ENCODE measurements around the gene SLC6A7.

The SLC6A7 gene

DNA sequence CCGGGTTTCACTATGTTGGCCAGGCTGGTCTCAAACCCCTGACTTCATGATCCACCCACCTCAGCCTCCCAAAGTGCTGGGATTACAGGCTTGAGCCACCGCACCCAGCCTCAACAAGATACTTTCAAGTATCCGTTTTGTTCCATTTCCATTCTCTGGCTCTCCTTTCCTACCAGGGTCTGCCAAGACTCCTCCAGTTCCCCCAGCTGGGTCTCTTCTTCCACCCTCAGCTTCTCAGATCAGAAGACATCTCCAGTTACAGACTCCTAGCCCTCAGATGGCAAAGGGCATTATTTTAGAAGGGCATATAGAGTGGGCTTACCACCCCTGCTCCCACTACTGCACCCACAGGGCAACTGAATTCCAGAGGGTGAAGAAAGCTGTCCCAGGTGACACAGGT, 32.7 kb upstream of the SLC6A7 start:
- POLR2A ChIA-PET: no interaction called here
- no peak for TF ChIP-seq CTCF (IDR thresholded peaks at IDR 0.05; ENCODE audit: insufficient read depth, low read length, missing control alignments)
- no peak for DNase-seq (ENCODE audit: low read depth, low spot score)
- CTCF ChIA-PET: interaction anchor here (0.9 to 9.1 kb wide), 4 partner anchors 17 to 76 kb away, joined by 3 to 176 read pairs (median 52); no protein-coding TSS in a partner anchor
- H3K4me3 ChIP-seq (ENCODE audit: low read depth, low read length): no peak overlapping the region

GRCh38 chr5:150158170-150158949, 31.5 kb upstream of the SLC6A7 start:
- DNase-seq (ENCODE audit: low read depth, low spot score): no peak
- no peak for TF ChIP-seq CTCF (IDR thresholded peaks at IDR 0.05; ENCODE audit: insufficient read depth, low read length, missing control alignments)
- CTCF ChIA-PET: interaction anchor here (0.9 to 9.1 kb wide), 8 partner anchors 12 to 324 kb away, joined by 3 to 176 read pairs (median 4); no protein-coding TSS in a partner anchor
- H3K4me3 ChIP-seq (ENCODE audit: low read depth, low read length): no peak overlapping the region
- POLR2A ChIA-PET: interaction anchor here (0.5 to 1.3 kb wide), 7 partner anchors 8 to 620 kb away, joined by 3 to 4 read pairs (median 3); partner anchors contain the start of gene SMIM3

GRCh38 chr5:150159031-150159430, 30.8 kb upstream of the SLC6A7 start:
- ChIA-PET POLR2A (interaction anchor here (0.8 to 1.3 kb wide), 4 partner anchors 9 to 220 kb away, joined by 3 read pairs; no protein-coding TSS in a partner anchor), CTCF (interaction anchor here (0.7 to 9.1 kb wide), 10 partner anchors 13 to 325 kb away, joined by 3 to 176 read pairs (median 4); no protein-coding TSS in a partner anchor)
- DNase-seq (ENCODE audit: low read depth, low spot score): no peak
- no peak for TF ChIP-seq CTCF (IDR thresholded peaks at IDR 0.05; ENCODE audit: insufficient read depth, low read length, missing control alignments)
- H3K4me3 ChIP-seq (ENCODE audit: low read depth, low read length): no peak overlapping the region

DNA sequence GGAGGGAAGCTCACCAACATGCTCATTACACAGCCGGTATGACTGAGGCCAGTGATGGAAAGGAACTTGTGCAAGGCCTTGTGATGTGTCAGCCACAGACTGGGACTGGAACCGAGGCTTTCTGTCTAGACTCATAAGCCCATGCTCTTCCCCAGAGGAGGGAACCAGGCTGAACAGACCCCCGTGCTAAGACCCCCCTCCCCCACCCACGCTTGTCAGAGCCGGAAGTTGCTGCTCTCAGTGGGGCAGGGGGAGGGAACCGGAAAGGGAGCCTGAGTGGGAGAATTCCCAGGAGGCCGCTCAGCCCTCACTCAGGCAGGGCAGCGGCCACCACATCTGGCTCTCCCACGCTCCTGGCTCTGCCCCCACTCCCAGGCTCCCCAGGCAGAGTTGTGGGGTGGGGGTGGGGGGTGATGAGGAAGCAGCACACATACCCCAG, 30.1 kb upstream of the SLC6A7 start:
- CTCF ChIA-PET: interaction anchor here (0.7 to 9.1 kb wide), 10 partner anchors 10 to 191 kb away, joined by 3 to 176 read pairs (median 4); no protein-coding TSS in a partner anchor
- DNase-seq (ENCODE audit: low read depth, low spot score): no peak
- POLR2A ChIA-PET: interaction anchor here (0.9 kb wide), 1 partner anchor 21 kb away, joined by 3 read pairs; no protein-coding TSS in a partner anchor

DNA sequence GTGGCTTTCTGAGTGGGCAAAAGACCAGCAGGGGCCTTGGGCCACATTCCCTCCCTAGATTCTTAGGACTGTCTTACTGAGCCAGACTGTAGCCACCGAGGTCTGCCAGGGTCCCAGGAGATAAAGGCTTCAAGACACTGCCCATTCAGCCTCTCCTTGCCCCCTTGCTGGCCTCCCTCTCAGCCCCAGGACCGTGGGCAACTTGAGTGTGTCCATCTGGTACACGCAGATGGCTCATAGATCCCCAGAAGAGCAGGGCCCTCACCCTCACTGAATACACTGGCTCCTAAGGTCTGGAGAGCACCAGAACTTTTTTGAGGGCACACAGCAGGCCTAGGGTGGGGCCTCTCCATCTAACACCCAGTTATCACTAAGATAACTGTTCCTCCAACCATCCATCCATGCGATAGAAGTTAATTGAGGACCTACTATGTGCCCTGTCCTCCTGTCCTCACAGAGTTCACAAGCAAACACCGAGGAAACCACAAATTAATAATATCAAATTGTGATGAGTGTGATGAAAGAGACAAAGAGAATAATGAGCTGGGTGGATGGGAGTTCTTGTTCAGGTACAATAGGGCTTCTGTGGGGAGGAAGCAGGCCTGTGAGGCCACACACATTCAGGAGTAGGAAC, 29.3 kb upstream of the SLC6A7 start:
- ChIA-PET CTCF (interaction anchor here (1.0 to 9.1 kb wide), 7 partner anchors 10 to 57 kb away, joined by 3 to 176 read pairs (median 6); no protein-coding TSS in a partner anchor), POLR2A (interaction anchor here (0.6 kb wide), 1 partner anchor 155 kb away, joined by 3 read pairs; no protein-coding TSS in a partner anchor)
- TF ChIP-seq CTCF (IDR thresholded peaks at IDR 0.05; ENCODE audit: insufficient read depth, low read length, missing control alignments): no peak
- no peak overlapping the region for H3K4me3 ChIP-seq (ENCODE audit: low read depth, low read length)
- no peak for DNase-seq (ENCODE audit: low read depth, low spot score)

More for the DNA sequence above, 30.1 kb upstream of the SLC6A7 start:
- no peak overlapping the region for H3K4me3 ChIP-seq (ENCODE audit: low read depth, low read length)
- TF ChIP-seq CTCF (IDR thresholded peaks at IDR 0.05; ENCODE audit: insufficient read depth, low read length, missing control alignments): no peak

Measured in AG04449 (cell line).